Keratinocyte (primary cell): ENCODE results near the gene HNRNPU. TPM values are rescaled to one million over a fixed set of nuclear protein-coding genes. Genes with fewer than 3 reads are reported as not detected.

Experiments
- DNase-seq: peaks from one replicate; pipeline ENCODE4 v3.0.0-alpha.2; 2011; ENCODE audit warnings: low read depth, missing footprints, low spot score
- FAIRE-seq: peaks from 2 replicates; lab custom pipeline; 2011; peaks lifted over from hg19 to GRCh38; lab: Jason Lieb, UNC
- H2AFZ ChIP-seq: 2 replicates; pipeline ENCODE4 v1.6.0; 2012; ENCODE audit warnings: low read length, control low read depth, inconsistent platforms; ENCODE audit not compliant: control insufficient read depth
- H3K27ac ChIP-seq: 2 replicates; pipeline ENCODE4 v1.5.1; 2011; ENCODE audit warnings: low read length; ENCODE audit not compliant: control insufficient read depth, insufficient read depth
- H3K27me3 ChIP-seq: 3 replicates; pipeline ENCODE4 v1.6.0; 2011; ENCODE audit warnings: low read length; ENCODE audit not compliant: control insufficient read depth, insufficient read depth; ENCODE audit errors: extremely low read depth
- H3K36me3 ChIP-seq, 2 experiments: 2 replicates in 1 of 2; 3 replicates in 1 of 2; pipeline ENCODE4 v1.5.1; 2011; ENCODE audit warnings: low read length in 2 of 2, mild to moderate bottlenecking in 1 of 2; ENCODE audit not compliant: control insufficient read depth in 2 of 2, insufficient read depth in 2 of 2; ENCODE audit errors: extremely low read depth in 1 of 2
- H3K4me1 ChIP-seq: 3 replicates; pipeline ENCODE4 v1.5.1; 2011; ENCODE audit warnings: low read length; ENCODE audit not compliant: control insufficient read depth, insufficient read depth; ENCODE audit errors: extremely low read depth
- H3K4me2 ChIP-seq: 3 replicates; pipeline ENCODE4 v1.6.0; 2011; ENCODE audit warnings: low read depth, low read length; ENCODE audit not compliant: control insufficient read depth, insufficient read depth; ENCODE audit errors: extremely low read depth
- H3K4me3 ChIP-seq, 3 experiments: fragments of 200-600 bp in 1 of 3; sonication (generic) in 1 of 3; 2 replicates in 2 of 3; 3 replicates in 1 of 3; pipeline ENCODE4 v1.5.1; 2011 to 2016; ENCODE audit warnings: low read length in 3 of 3, mild to moderate bottlenecking in 3 of 3, control low read depth in 2 of 3, inconsistent platforms in 1 of 3, low read depth in 1 of 3, mixed read lengths in 1 of 3, mixed run types in 1 of 3, moderate library complexity in 1 of 3; ENCODE audit not compliant: control insufficient read depth in 2 of 3, insufficient read depth in 2 of 3; ENCODE audit errors: extremely low read depth in 1 of 3
- H3K79me2 ChIP-seq: 2 replicates; pipeline ENCODE4 v1.6.0; 2012; ENCODE audit warnings: low read length; ENCODE audit not compliant: control insufficient read depth, insufficient read depth
- H3K9ac ChIP-seq: 3 replicates; pipeline ENCODE4 v1.6.0; 2011; ENCODE audit warnings: low read length; ENCODE audit not compliant: control insufficient read depth, insufficient read depth; ENCODE audit errors: extremely low read depth
- H3K9me1 ChIP-seq: 3 replicates; pipeline ENCODE4 v1.6.0; 2011; ENCODE audit warnings: low read length; ENCODE audit not compliant: control insufficient read depth, insufficient read depth; ENCODE audit errors: extremely low read depth
- H3K9me3 ChIP-seq: 2 replicates; pipeline ENCODE4 v1.5.1; 2012; ENCODE audit warnings: low read depth, low read length; ENCODE audit not compliant: control insufficient read depth
- H4K20me1 ChIP-seq: 3 replicates; pipeline ENCODE4 v1.6.0; 2011; ENCODE audit warnings: low read length; ENCODE audit not compliant: control insufficient read depth, insufficient read depth; ENCODE audit errors: extremely low read depth
- EZH2 ChIP-seq: IDR thresholded peaks from one replicate; pipeline ENCODE4 v1.6.1; 2012; ENCODE audit warnings: inconsistent platforms, mild to moderate bottlenecking, low read length, moderate library complexity
- dilution Hi-C: fragments of 300-500 bp; cut with MboI; formaldehyde crosslinking; loops from one replicate; pipeline ENCODE4 v1.7.0; 2020; ENCODE audit warnings: low sequenced_read_pairs; ENCODE audit not compliant: extremely low pct_ligation_motif_present
- polyA plus RNA-seq, 5 experiments: library from polyadenylated mRNA; depleted of rRNA in 3 of 5; stranded (reverse) in 3 of 5; stranded (forward) in 1 of 5; unstranded in 1 of 5; fragments of >200 nt; gene quantifications; 1 replicate in 1 of 5; 2 replicates in 3 of 5; 3 replicates in 1 of 5; pipeline versions ENCODE4 v1.2.1 to v1.2.3, GENCODE V29; 2011 to 2012; ENCODE audit warnings: missing spikeins in 2 of 5, low read depth in 1 of 5, low replicate concordance in 1 of 5
- TF ChIP-seq, protein P1 (sequence below), 3 experiments: IDR thresholded peaks in 1 of 3; conservative IDR thresholded peaks in 1 of 3; optimal IDR thresholded peaks in 1 of 3; 2 replicates in 2 of 3; 3 replicates in 1 of 3; pipeline versions ENCODE3 to v1.5.1; 2011; ENCODE audit warnings: low read length in 3 of 3, mild to moderate bottlenecking in 3 of 3, moderate library complexity in 2 of 3, control low read depth in 1 of 3, inconsistent platforms in 1 of 3; ENCODE audit not compliant: insufficient read depth in 2 of 3; ENCODE audit errors: extremely low read depth in 1 of 3

Gene HNRNPU
- polyA plus RNA-seq, 1 donor (not counting 4 experiments of a cell fraction or from before 2014, with no cell fraction given): 220 TPM

DNA sequence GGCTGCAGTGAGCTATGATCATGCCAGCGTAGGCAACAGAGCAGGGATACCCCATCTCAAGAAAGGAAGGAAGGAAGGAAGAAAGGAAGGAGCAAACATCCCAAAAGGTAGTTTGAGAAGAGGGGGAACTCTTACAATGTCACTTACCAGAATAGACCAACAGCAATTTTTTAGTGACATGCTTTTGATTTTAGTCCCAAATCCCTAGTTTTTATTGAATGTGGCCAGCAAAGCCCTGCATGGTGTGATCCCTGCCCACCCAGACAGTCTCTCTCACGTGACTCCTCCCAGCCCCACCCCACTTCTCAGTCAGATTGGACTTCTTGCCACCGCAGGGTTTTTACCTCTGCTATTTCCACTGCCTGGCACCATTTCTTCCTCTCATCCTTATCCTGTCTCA, 39.8 kb upstream of the HNRNPU start:
- no peak for DNase-seq
- Histone ChIP-seq H4K20me1 (no peaks in the 10 kb centered on the region), H3K4me2 (no peak overlapping the region), H3K9me3 (no peaks in the 10 kb centered on the region), H3K9me1 (no peaks in the 10 kb centered on the region), H3K4me3 (no peak overlapping the region), H3K4me1 (no peaks in the 10 kb centered on the region), H3K79me2 (no peaks in the 10 kb centered on the region), H2AFZ (no peak overlapping the region), H3K27me3 (no peaks in the 10 kb centered on the region), H3K9ac (no peak overlapping the region), H3K27ac (no peak overlapping the region), H3K36me3 (no peaks in the 10 kb centered on the region)
- no peak for FAIRE-seq
- no peak for TF ChIP-seq EZH2
- TF ChIP-seq, protein P1, sequence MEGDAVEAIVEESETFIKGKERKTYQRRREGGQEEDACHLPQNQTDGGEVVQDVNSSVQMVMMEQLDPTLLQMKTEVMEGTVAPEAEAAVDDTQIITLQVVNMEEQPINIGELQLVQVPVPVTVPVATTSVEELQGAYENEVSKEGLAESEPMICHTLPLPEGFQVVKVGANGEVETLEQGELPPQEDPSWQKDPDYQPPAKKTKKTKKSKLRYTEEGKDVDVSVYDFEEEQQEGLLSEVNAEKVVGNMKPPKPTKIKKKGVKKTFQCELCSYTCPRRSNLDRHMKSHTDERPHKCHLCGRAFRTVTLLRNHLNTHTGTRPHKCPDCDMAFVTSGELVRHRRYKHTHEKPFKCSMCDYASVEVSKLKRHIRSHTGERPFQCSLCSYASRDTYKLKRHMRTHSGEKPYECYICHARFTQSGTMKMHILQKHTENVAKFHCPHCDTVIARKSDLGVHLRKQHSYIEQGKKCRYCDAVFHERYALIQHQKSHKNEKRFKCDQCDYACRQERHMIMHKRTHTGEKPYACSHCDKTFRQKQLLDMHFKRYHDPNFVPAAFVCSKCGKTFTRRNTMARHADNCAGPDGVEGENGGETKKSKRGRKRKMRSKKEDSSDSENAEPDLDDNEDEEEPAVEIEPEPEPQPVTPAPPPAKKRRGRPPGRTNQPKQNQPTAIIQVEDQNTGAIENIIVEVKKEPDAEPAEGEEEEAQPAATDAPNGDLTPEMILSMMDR (optimal IDR thresholded peaks at IDR 0.05 in 1 of 3, IDR thresholded peaks at IDR 0.05 in 1 of 3, conservative IDR thresholded peaks at IDR 0.05 in 1 of 3; ENCODE audit: extremely low read depth in 1 of 3, insufficient read depth in 2 of 3, low read length in 3 of 3): no peak
- dilution Hi-C loops: no loop called here

DNA sequence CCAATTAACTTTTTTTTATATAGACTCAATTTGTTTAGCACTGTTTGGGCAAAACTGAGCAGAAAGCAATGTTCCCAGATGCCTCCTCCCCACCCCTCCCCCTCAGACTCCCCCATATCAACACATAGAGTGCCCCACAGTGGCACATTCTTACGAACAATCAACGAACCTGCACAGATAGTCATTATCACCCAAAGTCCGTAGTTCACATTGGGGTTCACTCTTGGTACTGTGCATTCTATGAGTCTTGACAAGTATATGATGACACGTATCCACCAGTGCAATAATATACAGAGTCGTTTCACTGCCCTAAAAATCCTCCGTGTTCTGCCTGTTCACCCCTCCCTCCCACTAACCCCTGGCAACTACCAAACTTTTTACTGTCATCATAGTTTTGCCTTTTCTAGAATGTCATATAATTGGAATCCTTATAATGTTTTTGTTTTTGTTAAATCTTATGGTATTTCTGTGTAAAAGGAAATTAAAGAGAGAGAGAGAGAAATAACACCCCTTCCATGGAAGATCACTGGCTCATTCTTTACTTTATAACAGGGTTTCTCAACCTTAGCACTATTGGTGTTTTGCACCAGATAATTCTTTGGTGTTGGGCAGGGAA, 37.2 kb upstream of the HNRNPU start:
- no peaks in the 10 kb centered on the region for H3K4me1 ChIP-seq
- TF ChIP-seq EZH2: no peak
- TF ChIP-seq, protein P1 (optimal IDR thresholded peaks at IDR 0.05 in 1 of 3, IDR thresholded peaks at IDR 0.05 in 1 of 3, conservative IDR thresholded peaks at IDR 0.05 in 1 of 3; ENCODE audit: extremely low read depth in 1 of 3, insufficient read depth in 2 of 3, low read length in 3 of 3): no peak
- H3K9ac ChIP-seq: no peak overlapping the region
- no peak overlapping the region for H2AFZ ChIP-seq
- H3K4me3 ChIP-seq: no peak overlapping the region
- no peak for DNase-seq
- H4K20me1 ChIP-seq: no peaks in the 10 kb centered on the region
- no peaks in the 10 kb centered on the region for H3K27me3 ChIP-seq
- no peak overlapping the region for H3K4me2 ChIP-seq
- no peak for FAIRE-seq
- H3K27ac ChIP-seq: no peak overlapping the region
- H3K9me1 ChIP-seq: no peaks in the 10 kb centered on the region
- no peaks in the 10 kb centered on the region for H3K36me3 ChIP-seq
- no peaks in the 10 kb centered on the region for H3K79me2 ChIP-seq
- dilution Hi-C loops: no loop called here
- H3K9me3 ChIP-seq: no peaks in the 10 kb centered on the region
